GM12873 (cell line): Measurements from ENCODE around the gene MRPS6.

Source experiments
- TF ChIP-seq, protein P1 (sequence below): IDR thresholded peaks from 2 replicates; pipeline ENCODE4 v1.5.1; 2012; ENCODE audit warnings: low read depth, mild to moderate bottlenecking, moderate library complexity, low read length, control low read depth; ENCODE audit not compliant: insufficient read depth; ENCODE audit errors: missing control alignments

MRPS6 gene

DNA sequence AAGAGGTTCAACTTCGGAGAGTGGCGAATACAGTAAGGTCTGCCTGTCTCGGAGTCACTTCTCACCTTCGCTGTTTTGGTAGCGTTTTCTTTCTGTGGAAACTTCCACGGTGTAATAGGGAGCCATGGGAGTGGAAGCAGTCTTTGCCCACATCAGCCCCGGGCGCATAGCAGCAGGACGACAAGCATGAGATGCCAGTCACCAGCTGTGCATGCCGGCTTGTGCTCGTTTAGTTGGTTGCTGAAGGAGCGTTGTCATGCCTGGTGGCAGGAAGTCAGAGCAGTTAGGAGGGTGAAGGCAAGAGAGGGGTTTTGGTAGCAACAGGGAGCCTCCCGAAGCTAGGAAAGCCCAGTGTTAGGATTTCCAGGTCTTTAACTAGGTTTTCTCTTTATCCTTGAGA, 58.8 kb downstream of the MRPS6 start:
- TF ChIP-seq, protein P1, sequence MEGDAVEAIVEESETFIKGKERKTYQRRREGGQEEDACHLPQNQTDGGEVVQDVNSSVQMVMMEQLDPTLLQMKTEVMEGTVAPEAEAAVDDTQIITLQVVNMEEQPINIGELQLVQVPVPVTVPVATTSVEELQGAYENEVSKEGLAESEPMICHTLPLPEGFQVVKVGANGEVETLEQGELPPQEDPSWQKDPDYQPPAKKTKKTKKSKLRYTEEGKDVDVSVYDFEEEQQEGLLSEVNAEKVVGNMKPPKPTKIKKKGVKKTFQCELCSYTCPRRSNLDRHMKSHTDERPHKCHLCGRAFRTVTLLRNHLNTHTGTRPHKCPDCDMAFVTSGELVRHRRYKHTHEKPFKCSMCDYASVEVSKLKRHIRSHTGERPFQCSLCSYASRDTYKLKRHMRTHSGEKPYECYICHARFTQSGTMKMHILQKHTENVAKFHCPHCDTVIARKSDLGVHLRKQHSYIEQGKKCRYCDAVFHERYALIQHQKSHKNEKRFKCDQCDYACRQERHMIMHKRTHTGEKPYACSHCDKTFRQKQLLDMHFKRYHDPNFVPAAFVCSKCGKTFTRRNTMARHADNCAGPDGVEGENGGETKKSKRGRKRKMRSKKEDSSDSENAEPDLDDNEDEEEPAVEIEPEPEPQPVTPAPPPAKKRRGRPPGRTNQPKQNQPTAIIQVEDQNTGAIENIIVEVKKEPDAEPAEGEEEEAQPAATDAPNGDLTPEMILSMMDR = no peak

DNA sequence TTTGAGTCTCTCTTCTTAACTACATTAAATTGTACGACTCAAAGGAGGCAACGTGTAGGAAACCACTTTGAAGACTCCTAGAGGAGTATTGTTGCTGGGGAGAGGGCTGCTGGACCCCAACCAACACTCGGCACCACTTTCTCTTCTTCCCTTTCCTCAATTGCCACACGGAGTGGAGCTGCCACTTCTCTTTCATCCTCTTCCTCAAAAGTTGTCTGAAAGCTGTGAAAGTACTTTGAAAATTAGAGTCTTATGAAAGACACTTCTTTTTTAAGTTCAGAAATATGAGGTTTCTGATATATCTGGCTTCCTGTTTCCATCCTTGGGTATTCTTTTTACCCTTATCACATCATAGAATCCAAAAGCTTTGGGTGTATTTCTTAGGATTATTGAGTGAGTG, 59.5 kb downstream of the MRPS6 start:
- TF ChIP-seq, protein P1 = no peak

DNA sequence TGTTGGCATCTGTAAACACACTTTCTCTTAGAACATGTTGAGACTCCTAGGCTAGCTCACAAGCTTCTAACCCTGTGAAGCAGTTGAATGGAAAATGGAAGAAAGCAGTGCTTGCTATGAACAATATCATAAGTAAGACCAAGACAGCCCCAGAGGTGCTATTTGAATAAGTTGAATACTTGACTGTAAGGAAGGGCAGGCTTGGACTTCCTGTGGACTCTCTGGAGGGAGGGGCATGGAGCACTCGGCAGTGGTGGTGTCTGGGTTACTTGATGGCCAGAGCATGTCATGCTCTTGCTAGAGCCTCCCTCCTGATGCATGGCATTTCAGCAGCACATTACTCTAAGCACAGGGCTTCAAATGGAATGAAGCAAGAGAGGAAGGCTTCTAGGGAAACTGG, 60.0 kb downstream of the MRPS6 start:
- TF ChIP-seq, protein P1 = no peak

DNA sequence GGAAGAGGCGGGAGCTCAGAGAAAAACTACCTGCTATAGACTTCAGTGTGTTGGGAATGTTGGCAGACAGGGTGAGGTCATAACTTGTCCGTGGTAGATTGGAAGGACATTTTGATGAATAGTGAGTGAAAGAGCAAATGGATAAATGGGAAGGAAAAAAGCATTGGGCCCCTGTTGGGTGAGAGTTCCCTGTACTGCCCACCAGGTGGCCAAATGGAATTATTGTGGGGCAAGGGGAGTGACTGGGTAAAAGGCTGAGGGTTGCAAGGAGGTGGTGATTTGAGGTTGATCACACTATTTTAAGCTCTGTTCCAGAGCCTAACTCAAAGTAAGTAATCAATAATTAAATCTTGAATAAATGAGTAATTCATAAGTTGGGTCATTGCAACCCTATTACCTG, 60.4 kb downstream of the MRPS6 start:
- TF ChIP-seq, protein P1 = peak; percentile 44

DNA sequence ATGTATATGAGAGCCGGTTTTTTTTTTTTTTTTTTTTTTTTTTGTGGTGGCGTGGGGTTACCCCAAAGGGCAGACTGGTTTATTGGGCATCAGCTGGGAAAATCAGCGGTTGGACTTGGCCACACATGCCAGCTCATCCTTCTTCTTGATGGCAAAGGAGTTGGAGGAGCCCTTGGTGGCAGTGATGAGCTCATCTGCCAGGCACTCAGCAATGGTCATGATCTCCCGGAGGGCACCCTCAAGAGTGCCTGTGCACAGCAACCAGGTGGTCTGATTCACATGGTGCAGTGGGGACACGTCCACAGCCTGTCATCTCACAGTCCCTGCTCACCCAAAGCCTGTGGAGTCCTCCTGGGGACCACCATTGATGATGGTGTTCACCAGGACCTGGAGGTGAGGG, 62.0 kb downstream of the MRPS6 start:
- TF ChIP-seq, protein P1 = no peak

DNA sequence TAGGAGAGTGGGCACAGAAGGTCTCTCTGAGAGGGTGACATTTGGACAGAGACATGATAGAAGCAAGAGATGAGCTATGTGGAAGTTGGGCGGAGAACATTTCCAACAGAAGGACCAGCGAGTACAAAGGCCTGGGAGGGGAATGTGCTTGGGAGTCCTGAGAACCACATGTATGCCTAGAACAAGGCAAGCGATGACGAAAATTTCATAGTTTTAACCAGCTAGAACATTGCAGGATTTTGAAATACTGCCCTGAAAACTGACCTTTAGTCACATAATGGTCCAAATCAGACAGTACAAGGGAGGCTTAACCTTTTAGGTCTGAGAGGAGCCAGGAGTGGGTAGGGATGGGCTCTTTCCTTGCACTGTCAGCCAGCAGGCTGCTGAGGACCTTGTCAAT, 68.0 kb downstream of the MRPS6 start:
- TF ChIP-seq, protein P1 = no peak

DNA sequence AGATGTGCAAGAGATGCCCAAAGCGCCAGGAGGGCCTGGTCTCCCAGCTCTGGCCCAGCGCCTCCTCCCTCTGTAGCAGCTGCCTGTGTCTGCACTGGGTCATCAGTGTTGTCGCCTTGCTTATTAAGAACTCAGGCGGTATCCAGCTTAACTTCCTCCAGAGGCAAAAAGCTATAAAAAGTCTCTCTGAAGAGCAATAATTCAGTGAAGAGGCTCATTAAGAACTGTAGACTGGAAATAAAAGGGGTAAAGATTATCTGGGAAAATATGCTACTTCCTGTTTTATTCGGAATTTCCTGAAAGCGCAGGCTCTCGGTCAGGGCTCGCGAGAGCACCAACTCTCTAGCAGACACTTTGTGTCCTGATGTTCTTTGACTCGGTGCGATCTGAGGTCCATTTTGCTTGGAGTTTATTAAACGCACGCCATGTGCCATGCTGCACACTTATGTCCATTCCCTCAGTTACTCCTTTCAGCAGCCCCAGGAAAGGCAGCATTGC, 70.4 kb downstream of the MRPS6 start:
- TF ChIP-seq, protein P1 = no peak
